ENCODE results near the gene AIMP1. TPM values are rescaled to one million over a fixed set of nuclear protein-coding genes. Genes with fewer than 3 reads are reported as not detected.

AIMP1 gene
- total RNA-seq, 1 experiment from 2014 or later: 103 TPM

DNA sequence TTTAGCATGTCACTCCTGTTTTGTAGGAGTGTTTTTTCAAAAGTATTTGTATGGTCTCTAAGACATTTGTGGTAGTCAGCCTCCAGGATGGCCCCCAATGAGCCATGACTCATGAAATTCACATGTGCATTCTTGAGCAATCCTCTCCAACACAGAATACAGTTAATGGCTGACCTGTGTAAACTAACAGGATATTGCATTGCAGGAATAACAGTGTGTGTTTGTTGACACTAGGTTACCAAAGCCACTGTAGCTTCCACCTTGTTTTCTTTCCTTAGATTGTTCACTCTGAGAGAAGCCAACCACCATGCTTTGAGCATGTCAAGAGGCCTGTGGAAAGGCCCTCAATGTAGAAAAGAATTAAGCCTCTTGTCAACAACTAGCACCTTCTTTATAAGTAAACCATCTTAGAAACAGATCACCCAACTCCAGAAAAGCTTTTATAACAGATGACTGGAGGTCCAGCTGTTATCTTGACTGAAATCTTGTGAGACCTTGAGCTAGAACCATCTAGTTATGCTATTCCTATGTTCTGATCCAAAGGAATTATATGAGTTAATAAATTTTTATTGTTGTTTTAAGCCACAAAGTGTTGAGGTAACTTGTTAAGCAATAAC is 28.9 kb upstream of the AIMP1 start:
- ChIA-PET CTCF (interaction anchor here (0.6 to 1.0 kb wide), 3 partner anchors 21 to 48 kb away, joined by 3 read pairs; no protein-coding TSS in a partner anchor), POLR2A (interaction anchor here (1.2 kb wide), 1 partner anchor 28 kb away, joined by 3 read pairs; no protein-coding TSS in a partner anchor)
- TSS peak; percentile 73 for BruUV-seq (replicated peaks)
- Mint-ChIP-seq H3K27me3 (ENCODE audit: insufficient read depth, unreplicated experiment) (no peaks in the 10 kb centered on the region), H3K36me3 (ENCODE audit: insufficient read depth, unreplicated experiment) (peaks cover 26% of the 10 kb centered on the region), H3K27ac (ENCODE audit: low read depth, unreplicated experiment) (peak overlapping the region; percentile 89), H3K4me3 (ENCODE audit: unreplicated experiment) (no peak overlapping the region), H3K4me1 (ENCODE audit: insufficient read depth, unreplicated experiment) (no peaks in the 10 kb centered on the region), H3K9me3 (ENCODE audit: unreplicated experiment) (no peaks in the 10 kb centered on the region)
- intact Hi-C loops (cut with micrococcal nuclease): no loop called here
- TF ChIP-seq, protein P1, sequence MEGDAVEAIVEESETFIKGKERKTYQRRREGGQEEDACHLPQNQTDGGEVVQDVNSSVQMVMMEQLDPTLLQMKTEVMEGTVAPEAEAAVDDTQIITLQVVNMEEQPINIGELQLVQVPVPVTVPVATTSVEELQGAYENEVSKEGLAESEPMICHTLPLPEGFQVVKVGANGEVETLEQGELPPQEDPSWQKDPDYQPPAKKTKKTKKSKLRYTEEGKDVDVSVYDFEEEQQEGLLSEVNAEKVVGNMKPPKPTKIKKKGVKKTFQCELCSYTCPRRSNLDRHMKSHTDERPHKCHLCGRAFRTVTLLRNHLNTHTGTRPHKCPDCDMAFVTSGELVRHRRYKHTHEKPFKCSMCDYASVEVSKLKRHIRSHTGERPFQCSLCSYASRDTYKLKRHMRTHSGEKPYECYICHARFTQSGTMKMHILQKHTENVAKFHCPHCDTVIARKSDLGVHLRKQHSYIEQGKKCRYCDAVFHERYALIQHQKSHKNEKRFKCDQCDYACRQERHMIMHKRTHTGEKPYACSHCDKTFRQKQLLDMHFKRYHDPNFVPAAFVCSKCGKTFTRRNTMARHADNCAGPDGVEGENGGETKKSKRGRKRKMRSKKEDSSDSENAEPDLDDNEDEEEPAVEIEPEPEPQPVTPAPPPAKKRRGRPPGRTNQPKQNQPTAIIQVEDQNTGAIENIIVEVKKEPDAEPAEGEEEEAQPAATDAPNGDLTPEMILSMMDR (IDR thresholded peaks at IDR 0.05; ENCODE audit: unreplicated experiment): no peak
- peak; percentile 84 for DNase-seq (ENCODE audit: unreplicated experiment)

DNA sequence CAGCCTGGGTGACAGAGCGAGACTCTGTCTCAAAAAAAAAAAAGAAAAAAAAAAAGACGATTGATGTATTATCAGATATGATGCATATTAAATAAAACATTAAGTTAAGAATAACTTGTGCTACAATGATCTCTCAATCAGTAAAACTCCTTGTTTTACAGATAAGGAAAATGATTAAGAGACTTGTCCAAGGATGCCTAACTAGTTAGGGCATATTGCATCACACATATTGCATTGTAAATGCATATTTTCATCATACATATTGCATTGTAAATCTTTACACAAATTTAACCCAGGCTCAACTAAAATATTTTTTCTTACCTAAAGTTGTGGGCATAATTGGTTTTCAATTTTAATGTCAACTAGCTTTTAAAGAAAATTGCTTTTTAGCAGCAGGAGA is 26.6 kb upstream of the AIMP1 start:
- BruUV-seq (replicated peaks): no TSS peak
- Mint-ChIP-seq H3K36me3 (ENCODE audit: insufficient read depth, unreplicated experiment) (peaks cover 40% of the 10 kb centered on the region), H3K4me1 (ENCODE audit: insufficient read depth, unreplicated experiment) (no peaks in the 10 kb centered on the region), H3K27ac (ENCODE audit: low read depth, unreplicated experiment) (no peak overlapping the region), H3K27me3 (ENCODE audit: insufficient read depth, unreplicated experiment) (no peaks in the 10 kb centered on the region), H3K4me3 (ENCODE audit: unreplicated experiment) (no peak overlapping the region), H3K9me3 (ENCODE audit: unreplicated experiment) (no peaks in the 10 kb centered on the region)
- no peak for DNase-seq (ENCODE audit: unreplicated experiment)
- intact Hi-C loops (cut with micrococcal nuclease): no loop called here
- TF ChIP-seq, protein P1 (IDR thresholded peaks at IDR 0.05; ENCODE audit: unreplicated experiment): no peak
- CTCF ChIA-PET: no interaction called here
- POLR2A ChIA-PET: no interaction called here

DNA sequence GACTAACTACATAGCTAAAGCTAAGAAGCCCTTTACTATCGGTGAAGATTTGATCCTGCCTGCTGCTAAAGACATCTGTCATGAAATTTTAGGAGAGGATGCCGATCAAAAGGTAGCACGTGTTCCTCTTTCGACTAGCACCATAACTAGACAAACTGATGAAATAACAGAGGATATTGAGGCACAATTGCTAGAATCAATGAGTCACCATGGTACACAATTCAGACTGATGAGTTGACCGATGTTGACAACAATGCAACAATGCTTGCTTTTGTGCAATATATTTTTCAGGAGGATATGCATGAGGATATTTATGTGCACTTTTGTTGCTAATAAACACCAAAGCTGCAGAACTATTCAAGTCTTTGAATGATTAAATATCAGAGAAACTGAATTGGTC is 24.7 kb upstream of the AIMP1 start:
- H3K4me1 Mint-ChIP-seq (ENCODE audit: insufficient read depth, unreplicated experiment): no peaks in the 10 kb centered on the region
- peaks cover 59% of the 10 kb centered on the region for H3K36me3 Mint-ChIP-seq (ENCODE audit: insufficient read depth, unreplicated experiment)
- H3K27ac Mint-ChIP-seq (ENCODE audit: low read depth, unreplicated experiment): no peak overlapping the region
- CTCF ChIA-PET: interaction anchor here (1.5 kb wide), 1 partner anchor 18 kb away, joined by 3 read pairs; no protein-coding TSS in a partner anchor
- H3K4me3 Mint-ChIP-seq (ENCODE audit: unreplicated experiment): no peak overlapping the region
- intact Hi-C loops (cut with micrococcal nuclease): no loop called here
- no TSS peak for BruUV-seq (replicated peaks)
- H3K9me3 Mint-ChIP-seq (ENCODE audit: unreplicated experiment): no peaks in the 10 kb centered on the region
- H3K27me3 Mint-ChIP-seq (ENCODE audit: insufficient read depth, unreplicated experiment): no peaks in the 10 kb centered on the region
- POLR2A ChIA-PET: no interaction called here
- TF ChIP-seq, protein P1 (IDR thresholded peaks at IDR 0.05; ENCODE audit: unreplicated experiment): no peak
- no peak for DNase-seq (ENCODE audit: unreplicated experiment)

DNA sequence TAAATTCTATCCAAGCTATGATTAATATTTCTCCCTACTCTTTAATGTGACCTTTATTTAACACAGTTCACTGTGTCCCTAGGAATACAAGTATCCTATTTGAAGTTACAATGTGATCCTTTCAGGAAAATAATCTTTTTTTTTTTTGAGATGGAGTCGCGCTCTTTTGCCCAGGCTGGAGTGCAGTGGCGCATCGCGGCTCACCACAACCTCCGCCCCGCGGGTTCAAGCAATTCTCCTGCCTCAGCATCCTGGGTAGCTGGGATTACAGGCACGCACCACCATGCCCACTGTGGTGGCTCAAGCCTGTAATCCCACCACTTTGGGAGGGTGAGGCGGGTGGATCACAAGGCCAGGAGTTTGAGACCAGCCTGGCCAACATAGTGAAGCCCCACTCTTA is 22.3 kb upstream of the AIMP1 start:
- peaks cover 59% of the 10 kb centered on the region for H3K36me3 Mint-ChIP-seq (ENCODE audit: insufficient read depth, unreplicated experiment)
- no TSS peak for BruUV-seq (replicated peaks)
- H3K27ac Mint-ChIP-seq (ENCODE audit: low read depth, unreplicated experiment): no peak overlapping the region
- H3K9me3 Mint-ChIP-seq (ENCODE audit: unreplicated experiment): no peaks in the 10 kb centered on the region
- no peak for DNase-seq (ENCODE audit: unreplicated experiment)
- no peaks in the 10 kb centered on the region for H3K27me3 Mint-ChIP-seq (ENCODE audit: insufficient read depth, unreplicated experiment)
- TF ChIP-seq, protein P1 (IDR thresholded peaks at IDR 0.05; ENCODE audit: unreplicated experiment): no peak
- no peaks in the 10 kb centered on the region for H3K4me1 Mint-ChIP-seq (ENCODE audit: insufficient read depth, unreplicated experiment)
- ChIA-PET CTCF (interaction anchor here (0.7 kb wide), 1 partner anchor 13 kb away, joined by 3 read pairs; no protein-coding TSS in a partner anchor), POLR2A (no interaction called here)
- no peak overlapping the region for H3K4me3 Mint-ChIP-seq (ENCODE audit: unreplicated experiment)
- intact Hi-C loops (cut with micrococcal nuclease): no loop called here

All from MCF 10A (cell line).